NCI-H187 (cell line): ENCODE measurements around the gene MS4A1.
"Not testable (repeated sequence)": the region's sequence is repeated elsewhere in the genome, so short reads cannot be mapped to it uniquely, and the experiment has no call there.

ENCODE experiments used
- DNase-seq, 2 experiments: peaks; one replicate each; lab custom pipeline; 2025; lab: John Stamatoyannopoulos, UW

The MS4A1 gene

GRCh38 chr11:60502221-60502775 is 46.7 kb downstream of the MS4A1 start:
- no peak for DNase-seq

- DNase-seq: no peak
Observed at GRCh38 chr11:60504219-60504905, 48.7 kb downstream of the MS4A1 start.

GRCh38 chr11:60509609-60510008 is 54.0 kb downstream of the MS4A1 start:
- not testable (repeated sequence) for DNase-seq

- not testable (repeated sequence) for DNase-seq
Observed at GRCh38 chr11:60510209-60510608, 54.6 kb downstream of the MS4A1 start.

- no peak for DNase-seq
Observed at GRCh38 chr11:60511393-60511792, 55.7 kb downstream of the MS4A1 start.

- DNase-seq: no peak
Observed at GRCh38 chr11:60512651-60513225, 57.1 kb downstream of the MS4A1 start.

GRCh38 chr11:60513496-60514460 is 58.1 kb downstream of the MS4A1 start:
- no peak for DNase-seq

- no peak for DNase-seq
Observed at GRCh38 chr11:60515144-60515855, 59.7 kb downstream of the MS4A1 start, which contains the start of gene MS4A13. Gene MS4A13, plus strand, starts transcription at chr11:60515392. Its CDS starts 2,692 bp downstream, at chr11:60518084.
